ENCODE results near the gene ANKRD13B.

DNA sequence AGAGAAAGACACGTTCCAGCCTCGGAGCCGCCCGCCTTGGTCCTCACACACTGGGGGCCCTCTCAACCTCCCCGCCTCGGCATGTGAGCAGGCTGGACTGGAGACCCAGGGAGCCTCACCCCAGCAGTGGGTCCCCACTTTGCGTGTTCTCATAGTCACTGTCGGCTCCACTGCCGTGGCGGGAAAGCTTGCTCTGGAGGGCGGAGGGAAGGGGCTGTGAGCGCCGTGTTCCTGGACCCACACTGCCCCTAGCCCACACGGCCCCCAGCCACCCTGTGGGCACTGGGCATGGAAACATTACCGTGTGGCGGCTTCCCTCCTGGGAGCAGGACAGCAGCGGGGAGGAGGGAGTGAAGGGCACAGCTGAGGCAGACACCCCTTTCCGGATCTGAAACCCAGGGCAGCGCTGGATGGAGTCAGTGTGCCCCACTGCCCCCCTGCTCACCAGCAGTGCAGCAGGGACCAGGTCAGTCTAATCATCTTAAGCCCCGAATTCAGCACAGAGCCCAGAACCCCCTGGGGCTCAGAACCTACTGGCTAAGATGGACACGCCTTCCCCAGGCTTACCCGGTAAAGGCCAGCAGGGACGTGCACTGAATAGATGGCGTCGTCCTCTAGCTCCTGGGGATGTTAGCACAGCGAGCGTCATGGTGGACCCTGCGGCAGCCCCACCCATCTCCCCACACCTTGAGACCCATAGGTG lies 17.3 kb upstream of the ANKRD13B start:
- TF ChIP-seq ZNF629 (CRISPR knock-in tag; conservative IDR thresholded peaks at IDR 0.05): no peak
- no peak for TF ChIP-seq ISX (CRISPR knock-in tag; conservative IDR thresholded peaks at IDR 0.05)
- no peak for TF ChIP-seq SRSF4 (IDR thresholded peaks at IDR 0.05; ENCODE audit: low read depth, low read length, poor library complexity, severe bottlenecking)

Data from HepG2 (cell line).